Neural progenitor cell (in vitro differentiated cells): ENCODE data around the gene ZNF460. TPM values are rescaled to one million over a fixed set of nuclear protein-coding genes. Genes with fewer than 3 reads are reported as not detected.
A peak's percentile ranks its signal among the peaks of the same experiment; 100 is the strongest.

Experiments used
- DNase-seq: peaks from one replicate; pipeline ENCODE4 v3.0.0-alpha.2; 2016; ENCODE audit warnings: low spot score
- H2AFZ ChIP-seq: fragments of 200-600 bp; sonication (generic); replicated peaks from 2 replicates; pipeline ENCODE4 v1.6.1; 2016; ENCODE audit warnings: antibody characterized with exemption
- H3F3A ChIP-seq: fragments of 200-600 bp; sonication (generic); 2 replicates; pipeline ENCODE4 v1.6.1; 2016; ENCODE audit warnings: antibody characterized with exemption, low read depth
- H3K27ac ChIP-seq: fragments of 200-600 bp; sonication (generic); 2 replicates; pipeline ENCODE4 v1.5.1; 2016; ENCODE audit warnings: mild to moderate bottlenecking
- H3K27me3 ChIP-seq: fragments of 200-600 bp; sonication (generic); 2 replicates; pipeline ENCODE4 v1.6.1; 2016; ENCODE audit warnings: mild to moderate bottlenecking, moderate library complexity
- H3K36me3 ChIP-seq: fragments of 200-600 bp; sonication (generic); 2 replicates; pipeline ENCODE4 v1.5.1; 2016
- H3K4me1 ChIP-seq: fragments of 200-600 bp; sonication (generic); 2 replicates; pipeline ENCODE4 v1.6.1; 2016; ENCODE audit warnings: mixed run types
- H3K4me2 ChIP-seq: fragments of 200-600 bp; sonication (generic); 2 replicates; pipeline ENCODE4 v1.6.1; 2016
- H3K4me3 ChIP-seq: fragments of 200-600 bp; sonication (generic); 2 replicates; pipeline ENCODE4 v1.5.1; 2016
- H3K79me2 ChIP-seq: fragments of 200-600 bp; sonication (generic); 2 replicates; pipeline ENCODE4 v1.6.1; 2016; ENCODE audit warnings: low read depth
- H3K9ac ChIP-seq: fragments of 200-600 bp; sonication (generic); 2 replicates; pipeline ENCODE4 v1.6.1; 2016
- H3K9me3 ChIP-seq: fragments of 200-600 bp; sonication (generic); 2 replicates; pipeline ENCODE4 v1.5.1; 2016; ENCODE audit warnings: low read depth
- H4K20me1 ChIP-seq: fragments of 200-600 bp; sonication (generic); 2 replicates; pipeline ENCODE4 v1.6.1; 2016; ENCODE audit warnings: low read depth
- H3K27ac Mint-ChIP-seq: 3 replicates; pipeline ENCODE4 v1.8.0; 2021; ENCODE audit warnings: mixed read lengths
- H3K27me3 Mint-ChIP-seq: 2 replicates; pipeline ENCODE4 v1.8.0; 2022; ENCODE audit warnings: low read depth, mild to moderate bottlenecking, inconsistent platforms, moderate library complexity, mixed read lengths; ENCODE audit not compliant: insufficient read depth
- H3K36me3 Mint-ChIP-seq: 3 replicates; pipeline ENCODE4 v1.8.0; 2021; ENCODE audit warnings: mixed read lengths
- H3K4me1 Mint-ChIP-seq: 3 replicates; pipeline ENCODE4 v1.8.0; 2021; ENCODE audit warnings: mixed read lengths
- H3K4me3 Mint-ChIP-seq: 3 replicates; pipeline ENCODE4 v1.8.0; 2021; ENCODE audit warnings: mild to moderate bottlenecking, moderate library complexity, mixed read lengths
- H3K9me3 Mint-ChIP-seq: 3 replicates; pipeline ENCODE4 v1.8.0; 2020; ENCODE audit warnings: mixed read lengths
- EZH2 ChIP-seq: fragments of 200-600 bp; sonication (generic); IDR thresholded peaks from 2 replicates; pipeline ENCODE4 v1.6.1; 2017; ENCODE audit warnings: antibody characterized with exemption, mild to moderate bottlenecking, moderate library complexity
- EZH2phosphoT487 ChIP-seq: fragments of 200-600 bp; sonication (generic); IDR thresholded peaks from 2 replicates; pipeline ENCODE4 v1.6.1; 2017; ENCODE audit warnings: antibody characterized with exemption
- total RNA-seq: library from RNA; depleted of rRNA; stranded (reverse); fragments of >200 nt; gene quantifications from 2 replicates; pipeline ENCODE4 v1.2.3, GENCODE V29; 2015; ENCODE audit warnings: low replicate concordance
- TF ChIP-seq, protein P1 (sequence below): fragments of 200-600 bp; sonication (generic); IDR thresholded peaks from 2 replicates; pipeline ENCODE4 v1.5.1; 2017; ENCODE audit warnings: antibody characterized with exemption, mild to moderate bottlenecking

ZNF460 gene
- total RNA-seq, 1 donor from 2014 or later = 52.7 TPM

DNA sequence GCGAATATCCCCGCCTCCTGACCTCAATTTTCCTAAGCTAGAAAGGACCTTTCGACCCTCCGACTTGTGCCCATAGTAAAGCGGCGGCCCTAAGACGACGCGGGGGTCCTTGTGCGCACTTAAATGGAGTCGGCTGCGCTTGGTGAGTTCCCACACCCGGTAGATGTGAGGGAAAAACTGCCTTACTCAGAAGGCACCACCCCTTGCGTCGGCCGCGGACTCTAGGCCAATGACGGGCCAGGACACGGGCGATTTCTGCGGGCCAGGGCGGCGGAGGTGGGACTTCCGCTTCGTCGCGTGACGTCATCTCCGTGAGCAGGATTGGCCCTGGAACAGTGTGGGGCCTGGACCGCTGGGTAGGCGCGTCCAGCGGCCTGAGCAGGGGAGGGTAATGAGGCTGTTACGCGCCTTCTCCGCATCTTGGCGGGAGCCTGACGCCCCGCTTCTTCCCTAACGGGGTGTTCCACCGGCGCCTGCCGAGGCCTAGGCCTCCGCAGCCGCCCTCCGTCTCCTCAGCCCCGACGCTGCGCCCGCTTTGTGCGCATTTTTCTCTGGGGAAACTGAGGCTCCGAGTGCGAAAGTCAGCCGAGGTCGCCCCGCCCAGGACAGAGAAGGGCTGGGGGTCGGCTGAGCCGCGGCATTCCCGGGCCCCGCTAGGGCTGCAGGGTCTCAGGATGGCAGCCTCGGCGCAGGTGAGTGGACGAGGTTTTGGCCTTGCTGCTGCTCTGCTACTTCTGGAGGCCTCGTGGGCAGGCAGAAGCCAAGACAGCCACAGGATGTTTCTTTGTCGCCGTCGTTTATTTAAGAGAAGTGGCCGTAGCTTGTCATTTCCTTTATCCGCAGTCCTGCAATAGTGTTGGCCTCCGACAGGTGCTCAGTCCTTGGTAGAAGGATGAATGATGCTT lies 40.1 kb downstream of the ZNF460 start, which contains the start of gene ZNF543:
Gene ZNF543, plus strand, starts transcription at position 293 of the 905 bp plus-strand sequence. Its CDS starts 382 bp downstream, at position 675.
- Histone ChIP-seq H2AFZ (peak within 1 kb of the TSS; percentile 75), H3K9ac (peak within 1 kb of the TSS; percentile 93)
- no peaks in the 10 kb centered on the region for H3K9me3 Mint-ChIP-seq

DNA sequence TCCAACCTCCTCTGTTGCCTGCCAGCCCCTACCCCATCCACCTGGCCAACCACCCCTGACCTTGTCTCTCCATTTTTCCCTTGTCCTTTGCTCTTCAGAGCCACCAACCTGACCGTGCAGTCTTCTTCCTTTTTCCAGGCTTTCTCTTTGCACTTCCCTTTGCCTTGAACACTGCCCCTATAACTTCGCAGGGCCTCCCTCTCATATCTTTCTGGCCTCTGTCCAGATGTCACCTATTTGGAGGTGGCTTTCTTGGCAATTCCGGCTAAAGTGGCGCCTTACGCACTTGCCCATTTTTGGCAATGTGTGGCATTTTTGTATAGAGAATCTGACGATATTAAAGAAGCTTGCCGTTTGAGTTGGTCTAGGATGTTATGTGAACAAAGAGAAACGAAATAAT lies 40.8 kb downstream of the ZNF460 start:
- peak overlapping the region; percentile 89 for H3K4me3 Mint-ChIP-seq
- Histone ChIP-seq H3K27ac (no peak overlapping the region), H3K4me2 (peak overlapping the region; percentile 87), H3K79me2 (peaks cover 26% of the 10 kb centered on the region), H2AFZ (no peak overlapping the region), H3K27me3 (peaks cover 16% of the 10 kb centered on the region), H3K9me3 (no peaks in the 10 kb centered on the region), H3K36me3 (no peaks in the 10 kb centered on the region), H3K4me1 (peaks cover 19% of the 10 kb centered on the region), H3K4me3 (peak overlapping the region; percentile 77), H3F3A (peaks cover 18% of the 10 kb centered on the region), H3K9ac (peak overlapping the region; percentile 93), H4K20me1 (no peaks in the 10 kb centered on the region)
- H3K36me3 Mint-ChIP-seq = peaks cover 6% of the 10 kb centered on the region
- no peaks in the 10 kb centered on the region for H3K9me3 Mint-ChIP-seq
- H3K4me1 Mint-ChIP-seq = peaks cover 20% of the 10 kb centered on the region
- peaks cover 12% of the 10 kb centered on the region for H3K27me3 Mint-ChIP-seq
- peak overlapping the region; percentile 31 for H3K27ac Mint-ChIP-seq
- TF ChIP-seq EZH2 = no peak
- DNase-seq = no peak

More for the DNA sequence above, 40.1 kb downstream of the ZNF460 start, which contains the start of gene ZNF543:
- Mint-ChIP-seq H3K27ac (peak within 1 kb of the TSS; percentile 86), H3K4me1 (peaks cover 20% of the 10 kb centered on the region), H3K4me3 (peak within 1 kb of the TSS; percentile 89), H3K36me3 (peaks cover 6% of the 10 kb centered on the region), H3K27me3 (peaks cover 9% of the 10 kb centered on the region)
- TF ChIP-seq EZH2phosphoT487 (no peak), EZH2 (no peak)
- TF ChIP-seq, protein P1, sequence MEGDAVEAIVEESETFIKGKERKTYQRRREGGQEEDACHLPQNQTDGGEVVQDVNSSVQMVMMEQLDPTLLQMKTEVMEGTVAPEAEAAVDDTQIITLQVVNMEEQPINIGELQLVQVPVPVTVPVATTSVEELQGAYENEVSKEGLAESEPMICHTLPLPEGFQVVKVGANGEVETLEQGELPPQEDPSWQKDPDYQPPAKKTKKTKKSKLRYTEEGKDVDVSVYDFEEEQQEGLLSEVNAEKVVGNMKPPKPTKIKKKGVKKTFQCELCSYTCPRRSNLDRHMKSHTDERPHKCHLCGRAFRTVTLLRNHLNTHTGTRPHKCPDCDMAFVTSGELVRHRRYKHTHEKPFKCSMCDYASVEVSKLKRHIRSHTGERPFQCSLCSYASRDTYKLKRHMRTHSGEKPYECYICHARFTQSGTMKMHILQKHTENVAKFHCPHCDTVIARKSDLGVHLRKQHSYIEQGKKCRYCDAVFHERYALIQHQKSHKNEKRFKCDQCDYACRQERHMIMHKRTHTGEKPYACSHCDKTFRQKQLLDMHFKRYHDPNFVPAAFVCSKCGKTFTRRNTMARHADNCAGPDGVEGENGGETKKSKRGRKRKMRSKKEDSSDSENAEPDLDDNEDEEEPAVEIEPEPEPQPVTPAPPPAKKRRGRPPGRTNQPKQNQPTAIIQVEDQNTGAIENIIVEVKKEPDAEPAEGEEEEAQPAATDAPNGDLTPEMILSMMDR = no peak
- Histone ChIP-seq H3K36me3 (no peaks in the 10 kb centered on the region), H3F3A (peaks cover 18% of the 10 kb centered on the region), H4K20me1 (no peaks in the 10 kb centered on the region), H3K27me3 (peaks cover 23% of the 10 kb centered on the region), H3K27ac (peak within 1 kb of the TSS; percentile 74), H3K4me1 (peaks cover 19% of the 10 kb centered on the region), H3K9me3 (no peaks in the 10 kb centered on the region), H3K4me3 (peak within 1 kb of the TSS; percentile 77), H3K79me2 (peaks cover 26% of the 10 kb centered on the region), H3K4me2 (peak within 1 kb of the TSS; percentile 87)
- peak; percentile 99 for DNase-seq

DNA sequence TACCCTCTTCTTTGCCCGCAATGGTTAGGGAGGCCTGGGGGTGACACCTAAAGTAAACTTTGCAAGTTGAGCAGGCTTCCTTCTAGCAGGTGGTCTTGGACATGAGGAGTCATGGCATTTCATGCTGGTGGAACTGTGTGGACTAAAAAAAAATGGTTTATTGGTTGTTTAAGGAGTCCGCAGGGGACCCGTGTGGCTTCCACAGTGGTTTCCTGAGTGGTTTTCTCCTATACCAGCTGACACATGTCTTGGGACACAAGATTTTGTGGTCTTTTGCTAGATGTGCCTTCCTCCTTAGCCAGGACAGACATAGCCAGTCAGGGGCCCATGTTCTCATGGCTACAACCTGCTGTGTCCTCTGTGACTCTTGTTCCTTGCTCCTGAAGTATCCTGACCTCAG lies 41.5 kb downstream of the ZNF460 start:
- Histone ChIP-seq H3F3A (peaks cover 18% of the 10 kb centered on the region), H3K4me3 (peak overlapping the region; percentile 77), H3K36me3 (no peaks in the 10 kb centered on the region), H3K79me2 (peaks cover 26% of the 10 kb centered on the region), H3K4me1 (peaks cover 19% of the 10 kb centered on the region), H3K9me3 (no peaks in the 10 kb centered on the region), H2AFZ (no peak overlapping the region), H3K27ac (no peak overlapping the region), H3K9ac (peak overlapping the region; percentile 93), H3K27me3 (peaks cover 10% of the 10 kb centered on the region), H3K4me2 (peak overlapping the region; percentile 87), H4K20me1 (no peaks in the 10 kb centered on the region)
- no peaks in the 10 kb centered on the region for H3K9me3 Mint-ChIP-seq
- H3K4me1 Mint-ChIP-seq = peaks cover 20% of the 10 kb centered on the region
- DNase-seq = no peak
- H3K4me3 Mint-ChIP-seq = peak overlapping the region; percentile 89
- TF ChIP-seq, protein P1 = no peak
- no peak for TF ChIP-seq EZH2phosphoT487
- no peak for TF ChIP-seq EZH2
- H3K27ac Mint-ChIP-seq = peak overlapping the region; percentile 42
- H3K27me3 Mint-ChIP-seq = peaks cover 9% of the 10 kb centered on the region
- peaks cover 9% of the 10 kb centered on the region for H3K36me3 Mint-ChIP-seq
